ENCODE results near the gene GPATCH2L. TPM values are rescaled to one million over a fixed set of nuclear protein-coding genes. Genes with fewer than 3 reads are reported as not detected.

GPATCH2L gene
- total and polyA plus RNA-seq, 2 of the 13 experiments (the other 11 are each of a cell fraction or from before 2014, with no cell fraction given): 14.4 to 29.0 TPM

- TF ChIP-seq, protein P1, sequence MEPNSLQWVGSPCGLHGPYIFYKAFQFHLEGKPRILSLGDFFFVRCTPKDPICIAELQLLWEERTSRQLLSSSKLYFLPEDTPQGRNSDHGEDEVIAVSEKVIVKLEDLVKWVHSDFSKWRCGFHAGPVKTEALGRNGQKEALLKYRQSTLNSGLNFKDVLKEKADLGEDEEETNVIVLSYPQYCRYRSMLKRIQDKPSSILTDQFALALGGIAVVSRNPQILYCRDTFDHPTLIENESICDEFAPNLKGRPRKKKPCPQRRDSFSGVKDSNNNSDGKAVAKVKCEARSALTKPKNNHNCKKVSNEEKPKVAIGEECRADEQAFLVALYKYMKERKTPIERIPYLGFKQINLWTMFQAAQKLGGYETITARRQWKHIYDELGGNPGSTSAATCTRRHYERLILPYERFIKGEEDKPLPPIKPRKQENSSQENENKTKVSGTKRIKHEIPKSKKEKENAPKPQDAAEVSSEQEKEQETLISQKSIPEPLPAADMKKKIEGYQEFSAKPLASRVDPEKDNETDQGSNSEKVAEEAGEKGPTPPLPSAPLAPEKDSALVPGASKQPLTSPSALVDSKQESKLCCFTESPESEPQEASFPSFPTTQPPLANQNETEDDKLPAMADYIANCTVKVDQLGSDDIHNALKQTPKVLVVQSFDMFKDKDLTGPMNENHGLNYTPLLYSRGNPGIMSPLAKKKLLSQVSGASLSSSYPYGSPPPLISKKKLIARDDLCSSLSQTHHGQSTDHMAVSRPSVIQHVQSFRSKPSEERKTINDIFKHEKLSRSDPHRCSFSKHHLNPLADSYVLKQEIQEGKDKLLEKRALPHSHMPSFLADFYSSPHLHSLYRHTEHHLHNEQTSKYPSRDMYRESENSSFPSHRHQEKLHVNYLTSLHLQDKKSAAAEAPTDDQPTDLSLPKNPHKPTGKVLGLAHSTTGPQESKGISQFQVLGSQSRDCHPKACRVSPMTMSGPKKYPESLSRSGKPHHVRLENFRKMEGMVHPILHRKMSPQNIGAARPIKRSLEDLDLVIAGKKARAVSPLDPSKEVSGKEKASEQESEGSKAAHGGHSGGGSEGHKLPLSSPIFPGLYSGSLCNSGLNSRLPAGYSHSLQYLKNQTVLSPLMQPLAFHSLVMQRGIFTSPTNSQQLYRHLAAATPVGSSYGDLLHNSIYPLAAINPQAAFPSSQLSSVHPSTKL (CRISPR knock-in tag; IDR thresholded peaks at IDR 0.05): peak; percentile 29; the same call in 1 of the 2 replicates
- TF ChIP-seq ETV5 (CRISPR knock-in tag; IDR thresholded peaks at IDR 0.05; ENCODE audit: borderline replicate concordance) (peak; percentile 63; the same call in 1 of the 2 replicates), TRIM24 (CRISPR knock-in tag; IDR thresholded peaks at IDR 0.05) (no peak), ZFP90 (CRISPR knock-in tag; IDR thresholded peaks at IDR 0.05; ENCODE audit: borderline replicate concordance) (peak; percentile 59; the same call in 1 of the 2 replicates), KLF6 (CRISPR knock-in tag; IDR thresholded peaks at IDR 0.05) (no peak), KLF16 (CRISPR knock-in tag; IDR thresholded peaks at IDR 0.05) (peak in 1 of 2 experiments; percentile 71; a peak in 1 of 4 replicates), RBM39 (IDR thresholded peaks at IDR 0.05; ENCODE audit: low read depth, low read length, poor library complexity, severe bottlenecking) (peak; percentile 75), HNF4A (CRISPR knock-in tag; IDR thresholded peaks at IDR 0.05) (no peak), ARHGAP35 (CRISPR knock-in tag; IDR thresholded peaks at IDR 0.05; ENCODE audit: borderline replicate concordance) (no peak), ZNF7 (CRISPR knock-in tag; IDR thresholded peaks at IDR 0.05) (no peak), KMT2B (CRISPR knock-in tag; IDR thresholded peaks at IDR 0.05) (peak; percentile 61; the same call in 1 of the 2 replicates), DMAP1 (CRISPR knock-in tag; IDR thresholded peaks at IDR 0.05) (peak; percentile 58), SIN3B (IDR thresholded peaks at IDR 0.05; ENCODE audit: low read length) (no peak), DR1 (CRISPR knock-in tag; IDR thresholded peaks at IDR 0.05) (0 out of 2 replicates have a peak, but pooled peaks have one; percentile 39), ZNF816 (CRISPR knock-in tag; IDR thresholded peaks at IDR 0.05; ENCODE audit: borderline replicate concordance) (peak; percentile 34; the same call in 1 of the 2 replicates), ZBTB1 (CRISPR knock-in tag; IDR thresholded peaks at IDR 0.05; ENCODE audit: borderline replicate concordance) (no peak), CREB1 (IDR thresholded peaks at IDR 0.05) (peak; percentile 85), CREB1 (CRISPR knock-in tag; IDR thresholded peaks at IDR 0.05) (peak; percentile 94), ZNF850 (CRISPR knock-in tag; conservative IDR thresholded peaks at IDR 0.05) (no peak), ZFP41 (CRISPR knock-in tag; IDR thresholded peaks at IDR 0.05; ENCODE audit: borderline replicate concordance) (peak; percentile 24; the same call in 1 of the 2 replicates)
- TF ChIP-seq, protein P2, sequence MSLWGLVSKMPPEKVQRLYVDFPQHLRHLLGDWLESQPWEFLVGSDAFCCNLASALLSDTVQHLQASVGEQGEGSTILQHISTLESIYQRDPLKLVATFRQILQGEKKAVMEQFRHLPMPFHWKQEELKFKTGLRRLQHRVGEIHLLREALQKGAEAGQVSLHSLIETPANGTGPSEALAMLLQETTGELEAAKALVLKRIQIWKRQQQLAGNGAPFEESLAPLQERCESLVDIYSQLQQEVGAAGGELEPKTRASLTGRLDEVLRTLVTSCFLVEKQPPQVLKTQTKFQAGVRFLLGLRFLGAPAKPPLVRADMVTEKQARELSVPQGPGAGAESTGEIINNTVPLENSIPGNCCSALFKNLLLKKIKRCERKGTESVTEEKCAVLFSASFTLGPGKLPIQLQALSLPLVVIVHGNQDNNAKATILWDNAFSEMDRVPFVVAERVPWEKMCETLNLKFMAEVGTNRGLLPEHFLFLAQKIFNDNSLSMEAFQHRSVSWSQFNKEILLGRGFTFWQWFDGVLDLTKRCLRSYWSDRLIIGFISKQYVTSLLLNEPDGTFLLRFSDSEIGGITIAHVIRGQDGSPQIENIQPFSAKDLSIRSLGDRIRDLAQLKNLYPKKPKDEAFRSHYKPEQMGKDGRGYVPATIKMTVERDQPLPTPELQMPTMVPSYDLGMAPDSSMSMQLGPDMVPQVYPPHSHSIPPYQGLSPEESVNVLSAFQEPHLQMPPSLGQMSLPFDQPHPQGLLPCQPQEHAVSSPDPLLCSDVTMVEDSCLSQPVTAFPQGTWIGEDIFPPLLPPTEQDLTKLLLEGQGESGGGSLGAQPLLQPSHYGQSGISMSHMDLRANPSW (CRISPR knock-in tag; IDR thresholded peaks at IDR 0.05; ENCODE audit: borderline replicate concordance): no peak
- TF ChIP-seq, protein P3, sequence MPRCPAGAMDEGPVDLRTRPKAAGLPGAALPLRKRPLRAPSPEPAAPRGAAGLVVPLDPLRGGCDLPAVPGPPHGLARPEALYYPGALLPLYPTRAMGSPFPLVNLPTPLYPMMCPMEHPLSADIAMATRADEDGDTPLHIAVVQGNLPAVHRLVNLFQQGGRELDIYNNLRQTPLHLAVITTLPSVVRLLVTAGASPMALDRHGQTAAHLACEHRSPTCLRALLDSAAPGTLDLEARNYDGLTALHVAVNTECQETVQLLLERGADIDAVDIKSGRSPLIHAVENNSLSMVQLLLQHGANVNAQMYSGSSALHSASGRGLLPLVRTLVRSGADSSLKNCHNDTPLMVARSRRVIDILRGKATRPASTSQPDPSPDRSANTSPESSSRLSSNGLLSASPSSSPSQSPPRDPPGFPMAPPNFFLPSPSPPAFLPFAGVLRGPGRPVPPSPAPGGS (CRISPR knock-in tag; IDR thresholded peaks at IDR 0.05): no peak
Measured at GRCh38 chr14:76151398-76152332, at the start of gene GPATCH2L (continued).
